IPS-20b (cell line): ENCODE measurements around the gene BCL2L1.
"Not testable (repeated sequence)": the region's sequence is repeated elsewhere in the genome, so short reads cannot be mapped to it uniquely, and the experiment has no call there.

Experiments used
- H3K27ac ChIP-seq: one replicate; pipeline ENCODE4 v1.5.1; 2013; ENCODE audit warnings: low read length
- H3K27me3 ChIP-seq: 2 replicates; pipeline ENCODE4 v1.6.1; 2013; ENCODE audit warnings: mild to moderate bottlenecking, low read length, inconsistent platforms; ENCODE audit not compliant: insufficient read depth
- H3K36me3 ChIP-seq: 2 replicates; pipeline ENCODE4 v1.6.1; 2013; ENCODE audit warnings: low read depth, mild to moderate bottlenecking, inconsistent platforms, low read length, moderate library complexity; ENCODE audit not compliant: insufficient read depth
- H3K4me1 ChIP-seq: 2 replicates; pipeline ENCODE4 v1.6.1; 2013; ENCODE audit warnings: mild to moderate bottlenecking, control low read depth, inconsistent platforms, low read length, moderate library complexity; ENCODE audit not compliant: insufficient read depth
- H3K4me3 ChIP-seq: 2 replicates; pipeline ENCODE4 v1.5.1; 2013; ENCODE audit warnings: mild to moderate bottlenecking, low read length, inconsistent platforms
- H3K9ac ChIP-seq: 2 replicates; pipeline ENCODE4 v1.6.1; 2013; ENCODE audit warnings: low read depth, mild to moderate bottlenecking, inconsistent platforms, low read length, moderate library complexity
- H3K9me3 ChIP-seq: 2 replicates; pipeline ENCODE4 v1.6.1; 2013; ENCODE audit warnings: mild to moderate bottlenecking, low read depth, low read length, inconsistent platforms; ENCODE audit not compliant: insufficient read depth

The BCL2L1 gene

GRCh38 chr20:31674895-31675827 lies 47.5 kb downstream of the BCL2L1 start:
- Histone ChIP-seq H3K4me3 (no peak overlapping the region), H3K27me3 (no peaks in the 10 kb centered on the region), H3K27ac (no peak overlapping the region), H3K36me3 (no peaks in the 10 kb centered on the region; the same call in 1 of the 2 replicates), H3K9ac (no peak overlapping the region), H3K4me1 (peaks cover 10% of the 10 kb centered on the region; the same call in 1 of the 2 replicates), H3K9me3 (no peaks in the 10 kb centered on the region)

GRCh38 chr20:31673943-31674463 lies 48.7 kb downstream of the BCL2L1 start:
- Histone ChIP-seq H3K9me3 (no peaks in the 10 kb centered on the region), H3K4me1 (peaks cover 5% of the 10 kb centered on the region; the same call in 1 of the 2 replicates), H3K9ac (no peak overlapping the region), H3K27me3 (no peaks in the 10 kb centered on the region), H3K27ac (no peak overlapping the region), H3K36me3 (no peaks in the 10 kb centered on the region; the same call in 1 of the 2 replicates), H3K4me3 (no peak overlapping the region)

GRCh38 chr20:31673435-31673834 lies 49.2 kb downstream of the BCL2L1 start:
- no peaks in the 10 kb centered on the region; the same call in 1 of the 2 replicates for H3K36me3 ChIP-seq
- no peak overlapping the region for H3K27ac ChIP-seq
- no peaks in the 10 kb centered on the region; the same call in 1 of the 2 replicates for H3K4me1 ChIP-seq
- no peak overlapping the region for H3K9ac ChIP-seq
- H3K27me3 ChIP-seq, result no peaks in the 10 kb centered on the region
- no peak overlapping the region for H3K4me3 ChIP-seq
- H3K9me3 ChIP-seq, result no peaks in the 10 kb centered on the region

GRCh38 chr20:31671324-31671723 lies 51.3 kb downstream of the BCL2L1 start:
- Histone ChIP-seq H3K36me3 (no peaks in the 10 kb centered on the region), H3K27ac (no peak overlapping the region), H3K27me3 (no peaks in the 10 kb centered on the region), H3K4me1 (no peaks in the 10 kb centered on the region), H3K9ac (no peak overlapping the region), H3K4me3 (no peak overlapping the region), H3K9me3 (no peaks in the 10 kb centered on the region)

GRCh38 chr20:31670371-31671228 lies 52.1 kb downstream of the BCL2L1 start:
- no peaks in the 10 kb centered on the region for H3K9me3 ChIP-seq
- peaks cover 6% of the 10 kb centered on the region for H3K36me3 ChIP-seq
- no peaks in the 10 kb centered on the region for H3K4me1 ChIP-seq

GRCh38 chr20:31669876-31670275 lies 52.8 kb downstream of the BCL2L1 start:
- Histone ChIP-seq H3K4me3 (no peak overlapping the region), H3K9me3 (no peaks in the 10 kb centered on the region), H3K36me3 (peaks cover 13% of the 10 kb centered on the region), H3K9ac (no peak overlapping the region), H3K27me3 (no peaks in the 10 kb centered on the region), H3K4me1 (no peaks in the 10 kb centered on the region), H3K27ac (no peak overlapping the region)

More at GRCh38 chr20:31670371-31671228, 52.1 kb downstream of the BCL2L1 start:
- Histone ChIP-seq H3K27me3 (no peaks in the 10 kb centered on the region), H3K4me3 (no peak overlapping the region), H3K9ac (no peak overlapping the region), H3K27ac (no peak overlapping the region)

GRCh38 chr20:31668944-31669343 lies 53.7 kb downstream of the BCL2L1 start:
- not testable (repeated sequence) for H3K27ac ChIP-seq, H3K4me1 ChIP-seq, H3K9me3 ChIP-seq, H3K4me3 ChIP-seq, H3K9ac ChIP-seq, H3K27me3 ChIP-seq
- H3K36me3 ChIP-seq, result peaks cover 21% of the 10 kb centered on the region

- Histone ChIP-seq H3K27ac (no peak overlapping the region), H3K36me3 (peaks cover 26% of the 10 kb centered on the region), H3K9ac (no peak overlapping the region), H3K4me3 (no peak overlapping the region), H3K4me1 (no peaks in the 10 kb centered on the region), H3K9me3 (no peaks in the 10 kb centered on the region), H3K27me3 (no peaks in the 10 kb centered on the region)
Observed at GRCh38 chr20:31667315-31668285, 55.1 kb downstream of the BCL2L1 start.

- peaks cover 5% of the 10 kb centered on the region; the same call in 1 of the 2 replicates for H3K4me1 ChIP-seq
- no peak overlapping the region for H3K27ac ChIP-seq
- H3K36me3 ChIP-seq, result peaks cover 26% of the 10 kb centered on the region
Observed at GRCh38 chr20:31666258-31667042, 56.2 kb downstream of the BCL2L1 start.

GRCh38 chr20:31665753-31666152 lies 56.9 kb downstream of the BCL2L1 start:
- Histone ChIP-seq H3K4me3 (no peak overlapping the region), H3K9me3 (no peaks in the 10 kb centered on the region), H3K27ac (no peak overlapping the region), H3K36me3 (peaks cover 26% of the 10 kb centered on the region), H3K4me1 (peaks cover 5% of the 10 kb centered on the region; the same call in 1 of the 2 replicates), H3K9ac (no peak overlapping the region), H3K27me3 (no peaks in the 10 kb centered on the region)

More at GRCh38 chr20:31666258-31667042, 56.2 kb downstream of the BCL2L1 start:
- Histone ChIP-seq H3K4me3 (no peak overlapping the region), H3K9ac (no peak overlapping the region), H3K9me3 (no peaks in the 10 kb centered on the region), H3K27me3 (no peaks in the 10 kb centered on the region)
